Measurements from ENCODE around the gene UBR1.

Gene UBR1

DNA sequence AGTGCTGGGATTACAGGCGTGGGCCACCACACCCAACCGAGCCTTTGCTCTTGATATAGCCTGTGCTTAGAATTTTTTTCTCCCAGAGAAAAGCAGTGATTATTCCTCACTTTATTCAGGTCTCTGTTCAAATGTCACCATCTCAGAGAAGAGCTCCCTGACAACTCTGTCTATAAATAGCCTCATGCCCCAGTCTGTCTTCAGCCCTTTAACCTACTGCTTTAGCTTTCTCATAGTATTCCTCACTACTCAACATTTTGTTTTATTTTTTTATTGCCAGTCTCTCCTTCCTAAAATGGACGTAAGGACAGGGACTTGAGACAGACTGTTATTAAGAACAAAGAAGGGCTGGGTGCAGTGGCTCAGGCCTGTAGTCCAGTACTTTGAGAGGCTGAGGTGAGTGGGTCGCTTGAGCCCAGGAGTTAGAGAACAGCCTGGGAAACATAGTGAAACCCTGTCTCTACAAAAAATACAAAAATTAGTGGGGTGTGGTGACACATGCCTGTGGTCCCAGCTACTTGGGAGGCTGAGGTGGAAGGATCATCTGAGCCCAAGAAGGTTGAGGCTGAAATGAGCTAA is 106.5 kb downstream of the UBR1 start:
- DNase-seq (ENCODE audit: low read depth in 1 of 2, low spot score in 1 of 2): no peak
- TF ChIP-seq, protein P1, sequence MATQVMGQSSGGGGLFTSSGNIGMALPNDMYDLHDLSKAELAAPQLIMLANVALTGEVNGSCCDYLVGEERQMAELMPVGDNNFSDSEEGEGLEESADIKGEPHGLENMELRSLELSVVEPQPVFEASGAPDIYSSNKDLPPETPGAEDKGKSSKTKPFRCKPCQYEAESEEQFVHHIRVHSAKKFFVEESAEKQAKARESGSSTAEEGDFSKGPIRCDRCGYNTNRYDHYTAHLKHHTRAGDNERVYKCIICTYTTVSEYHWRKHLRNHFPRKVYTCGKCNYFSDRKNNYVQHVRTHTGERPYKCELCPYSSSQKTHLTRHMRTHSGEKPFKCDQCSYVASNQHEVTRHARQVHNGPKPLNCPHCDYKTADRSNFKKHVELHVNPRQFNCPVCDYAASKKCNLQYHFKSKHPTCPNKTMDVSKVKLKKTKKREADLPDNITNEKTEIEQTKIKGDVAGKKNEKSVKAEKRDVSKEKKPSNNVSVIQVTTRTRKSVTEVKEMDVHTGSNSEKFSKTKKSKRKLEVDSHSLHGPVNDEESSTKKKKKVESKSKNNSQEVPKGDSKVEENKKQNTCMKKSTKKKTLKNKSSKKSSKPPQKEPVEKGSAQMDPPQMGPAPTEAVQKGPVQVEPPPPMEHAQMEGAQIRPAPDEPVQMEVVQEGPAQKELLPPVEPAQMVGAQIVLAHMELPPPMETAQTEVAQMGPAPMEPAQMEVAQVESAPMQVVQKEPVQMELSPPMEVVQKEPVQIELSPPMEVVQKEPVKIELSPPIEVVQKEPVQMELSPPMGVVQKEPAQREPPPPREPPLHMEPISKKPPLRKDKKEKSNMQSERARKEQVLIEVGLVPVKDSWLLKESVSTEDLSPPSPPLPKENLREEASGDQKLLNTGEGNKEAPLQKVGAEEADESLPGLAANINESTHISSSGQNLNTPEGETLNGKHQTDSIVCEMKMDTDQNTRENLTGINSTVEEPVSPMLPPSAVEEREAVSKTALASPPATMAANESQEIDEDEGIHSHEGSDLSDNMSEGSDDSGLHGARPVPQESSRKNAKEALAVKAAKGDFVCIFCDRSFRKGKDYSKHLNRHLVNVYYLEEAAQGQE (IDR thresholded peaks at IDR 0.05; ENCODE audit: insufficient replicate concordance, low read depth): no peak
- TF ChIP-seq POLR2AphosphoS5 (IDR thresholded peaks at IDR 0.05; ENCODE audit: low read depth) (no peak), GABPA (IDR thresholded peaks at IDR 0.05; ENCODE audit: low read depth) (no peak), SPI1 (IDR thresholded peaks at IDR 0.05; ENCODE audit: borderline replicate concordance, low read depth) (no peak)
- TF ChIP-seq, protein P2, sequence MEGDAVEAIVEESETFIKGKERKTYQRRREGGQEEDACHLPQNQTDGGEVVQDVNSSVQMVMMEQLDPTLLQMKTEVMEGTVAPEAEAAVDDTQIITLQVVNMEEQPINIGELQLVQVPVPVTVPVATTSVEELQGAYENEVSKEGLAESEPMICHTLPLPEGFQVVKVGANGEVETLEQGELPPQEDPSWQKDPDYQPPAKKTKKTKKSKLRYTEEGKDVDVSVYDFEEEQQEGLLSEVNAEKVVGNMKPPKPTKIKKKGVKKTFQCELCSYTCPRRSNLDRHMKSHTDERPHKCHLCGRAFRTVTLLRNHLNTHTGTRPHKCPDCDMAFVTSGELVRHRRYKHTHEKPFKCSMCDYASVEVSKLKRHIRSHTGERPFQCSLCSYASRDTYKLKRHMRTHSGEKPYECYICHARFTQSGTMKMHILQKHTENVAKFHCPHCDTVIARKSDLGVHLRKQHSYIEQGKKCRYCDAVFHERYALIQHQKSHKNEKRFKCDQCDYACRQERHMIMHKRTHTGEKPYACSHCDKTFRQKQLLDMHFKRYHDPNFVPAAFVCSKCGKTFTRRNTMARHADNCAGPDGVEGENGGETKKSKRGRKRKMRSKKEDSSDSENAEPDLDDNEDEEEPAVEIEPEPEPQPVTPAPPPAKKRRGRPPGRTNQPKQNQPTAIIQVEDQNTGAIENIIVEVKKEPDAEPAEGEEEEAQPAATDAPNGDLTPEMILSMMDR (IDR thresholded peaks at IDR 0.05; ENCODE audit: insufficient read depth, low read length): no peak
- Histone ChIP-seq H3K27me3 (ENCODE audit: insufficient read depth, poor library complexity, severe bottlenecking) (no peaks in the 10 kb centered on the region), H3K4me3 (replicated peaks; ENCODE audit: insufficient read depth, low read length) (no peak overlapping the region), H3K27ac (replicated peaks) (no peak overlapping the region)

DNA sequence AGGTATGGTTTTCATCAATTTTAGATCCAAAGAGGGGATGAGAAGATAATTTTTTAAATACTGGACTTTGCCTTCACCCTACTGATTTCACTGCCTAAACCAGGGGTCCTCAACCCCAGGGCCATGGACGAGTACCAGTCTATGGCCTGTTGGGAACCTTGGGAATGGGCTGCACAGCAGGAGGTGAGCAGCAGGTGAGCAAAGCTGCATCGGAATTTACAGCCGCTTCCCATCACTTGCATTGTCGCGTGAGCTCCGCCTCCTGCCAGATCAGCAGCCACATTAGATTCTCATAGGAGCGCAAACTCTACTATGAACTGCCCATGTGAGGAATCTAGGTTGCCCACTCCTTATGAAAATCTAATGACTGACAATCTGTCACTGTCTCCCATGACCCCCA is 109.0 kb downstream of the UBR1 start:
- no peak for TF ChIP-seq GABPA (IDR thresholded peaks at IDR 0.05; ENCODE audit: low read depth)
- TF ChIP-seq, protein P2 (IDR thresholded peaks at IDR 0.05; ENCODE audit: insufficient read depth, low read length): no peak
- no peak for TF ChIP-seq POLR2AphosphoS5 (IDR thresholded peaks at IDR 0.05; ENCODE audit: low read depth)
- TF ChIP-seq, protein P1 (IDR thresholded peaks at IDR 0.05; ENCODE audit: insufficient replicate concordance, low read depth): no peak
- TF ChIP-seq SPI1 (IDR thresholded peaks at IDR 0.05; ENCODE audit: borderline replicate concordance, low read depth): no peak
- no peak overlapping the region for H3K4me3 ChIP-seq (replicated peaks; ENCODE audit: insufficient read depth, low read length)
- DNase-seq (ENCODE audit: low read depth in 1 of 2, low spot score in 1 of 2): no peak
- H3K27ac ChIP-seq (replicated peaks): no peak overlapping the region
- H3K27me3 ChIP-seq (ENCODE audit: insufficient read depth, poor library complexity, severe bottlenecking): no peaks in the 10 kb centered on the region

DNA sequence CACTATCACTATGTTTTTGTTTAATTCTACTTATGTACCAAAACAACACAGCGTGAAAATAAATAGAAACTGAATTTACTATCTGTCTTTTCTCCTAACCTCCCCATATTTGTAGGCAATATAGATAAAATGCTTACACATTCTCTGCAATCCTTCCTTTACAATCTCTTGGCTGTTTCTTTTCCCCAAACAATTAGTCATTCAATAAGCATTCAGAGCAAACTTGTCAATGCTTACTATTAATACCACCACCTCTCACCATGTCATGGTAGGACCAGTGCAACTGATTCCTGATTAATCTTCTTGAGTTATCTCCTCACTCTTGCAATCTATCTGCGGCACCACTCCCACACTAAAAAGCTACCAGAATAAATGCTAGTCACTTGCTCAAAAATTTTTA is 111.3 kb downstream of the UBR1 start:
- Histone ChIP-seq H3K27ac (replicated peaks) (no peak overlapping the region), H3K4me3 (replicated peaks; ENCODE audit: insufficient read depth, low read length) (no peak overlapping the region), H3K27me3 (ENCODE audit: insufficient read depth, poor library complexity, severe bottlenecking) (no peaks in the 10 kb centered on the region)
- TF ChIP-seq SPI1 (IDR thresholded peaks at IDR 0.05; ENCODE audit: borderline replicate concordance, low read depth): no peak
- TF ChIP-seq GABPA (IDR thresholded peaks at IDR 0.05; ENCODE audit: low read depth): no peak
- TF ChIP-seq, protein P2 (IDR thresholded peaks at IDR 0.05; ENCODE audit: insufficient read depth, low read length): no peak
- no peak for TF ChIP-seq POLR2AphosphoS5 (IDR thresholded peaks at IDR 0.05; ENCODE audit: low read depth)
- TF ChIP-seq, protein P1 (IDR thresholded peaks at IDR 0.05; ENCODE audit: insufficient replicate concordance, low read depth): no peak
- DNase-seq (ENCODE audit: low read depth in 1 of 2, low spot score in 1 of 2): no peak
